Nephron (organoid): ENCODE measurements around the gene BMERB1.

ENCODE experiments used
- H3K27ac Mint-ChIP-seq, 3 experiments: 2 replicates each; pipeline ENCODE4 v1.8.0; 2020; ENCODE audit warnings: mixed read lengths in 3 of 3, mild to moderate bottlenecking in 2 of 3, moderate library complexity in 1 of 3
- H3K27me3 Mint-ChIP-seq: 2 replicates; pipeline ENCODE4 v1.8.0; 2021; ENCODE audit warnings: low read depth, mild to moderate bottlenecking, moderate library complexity, mixed read lengths
- H3K36me3 Mint-ChIP-seq: 2 replicates; pipeline ENCODE4 v1.8.0; 2020; ENCODE audit warnings: low read depth, mixed read lengths
- H3K4me1 Mint-ChIP-seq: 2 replicates; pipeline ENCODE4 v1.8.0; 2020; ENCODE audit warnings: mixed read lengths
- H3K4me3 Mint-ChIP-seq, 3 experiments: 2 replicates each; pipeline ENCODE4 v1.8.0; 2020; ENCODE audit warnings: mild to moderate bottlenecking in 3 of 3, mixed read lengths in 3 of 3, moderate library complexity in 2 of 3
- H3K9me3 Mint-ChIP-seq: 2 replicates; pipeline ENCODE4 v1.8.0; 2020; ENCODE audit warnings: mixed read lengths
- CTCF ChIP-seq, 3 experiments: fragments of 200-600 bp; sonication (generic); IDR thresholded peaks; one replicate each; pipeline ENCODE4 v1.5.0; 2021; ENCODE audit warnings: antibody characterized with exemption in 3 of 3; ENCODE audit not compliant: unreplicated experiment in 3 of 3

The BMERB1 gene

DNA sequence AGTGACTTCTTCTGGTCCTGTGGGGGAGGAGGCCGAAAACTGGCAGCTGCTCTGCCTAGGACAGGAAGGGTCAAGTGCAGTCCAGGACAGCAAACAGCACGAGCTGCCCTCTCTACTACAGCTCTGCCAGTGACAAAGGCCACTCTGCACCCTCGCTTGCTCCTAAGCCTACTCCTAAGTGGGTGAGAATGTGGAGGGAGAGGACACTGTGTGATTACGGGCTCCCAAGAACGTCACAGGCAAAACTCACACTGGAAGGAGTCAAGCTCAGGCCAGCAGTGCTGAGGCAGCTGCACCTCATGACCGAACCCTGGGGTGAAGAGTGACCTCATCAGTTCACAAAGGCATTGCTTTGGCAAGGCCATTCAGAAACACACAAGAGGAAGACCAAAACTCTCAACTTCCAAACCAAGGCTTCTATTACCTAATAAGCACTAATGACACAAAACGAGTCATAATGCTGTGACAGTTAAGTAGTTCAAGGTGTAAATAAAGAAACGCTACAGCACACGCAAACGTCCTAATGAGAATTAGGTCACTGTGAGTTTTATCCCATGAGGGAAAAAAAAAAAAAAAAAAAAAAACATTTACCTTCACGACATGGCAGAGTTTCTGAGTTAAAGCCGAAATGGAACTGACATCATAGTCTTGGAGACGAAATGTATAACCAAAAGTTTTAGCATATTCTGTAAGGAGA, 173.5 kb downstream of the BMERB1 start:
- no peak overlapping the region for H3K4me3 Mint-ChIP-seq
- peaks cover 83% of the 10 kb centered on the region for H3K36me3 Mint-ChIP-seq
- H3K27me3 Mint-ChIP-seq, result no peaks in the 10 kb centered on the region
- no peaks in the 10 kb centered on the region for H3K9me3 Mint-ChIP-seq
- H3K4me1 Mint-ChIP-seq, result no peaks in the 10 kb centered on the region
- H3K27ac Mint-ChIP-seq, result no peak overlapping the region
- no peak for TF ChIP-seq CTCF (IDR thresholded peaks at IDR 0.05; ENCODE audit: unreplicated experiment in 3 of 3)

- no peaks in the 10 kb centered on the region for H3K9me3 Mint-ChIP-seq
These were observed 174.3 kb downstream of the BMERB1 start for GRCh38 chr16:15608398-15609285.

DNA sequence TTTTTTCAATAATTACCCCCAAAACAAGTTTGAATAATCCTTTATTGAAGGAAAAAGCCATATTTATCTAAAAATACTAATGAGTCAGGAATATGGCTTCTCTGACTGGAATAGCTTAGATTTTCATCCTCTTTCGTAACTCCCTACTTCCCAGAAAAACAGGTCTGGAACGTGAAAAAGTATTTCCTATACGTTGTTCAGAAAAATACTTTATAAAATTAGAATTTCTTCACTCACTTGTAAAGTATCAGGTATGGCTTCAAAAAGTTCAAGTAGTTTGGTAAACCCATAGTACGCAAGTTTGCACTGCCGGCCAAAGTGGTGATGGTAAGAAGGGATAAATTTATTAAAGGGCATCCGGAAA, 174.9 kb downstream of the BMERB1 start:
- TF ChIP-seq CTCF (IDR thresholded peaks at IDR 0.05; ENCODE audit: unreplicated experiment in 3 of 3), result no peak

More at GRCh38 chr16:15608398-15609285, 174.3 kb downstream of the BMERB1 start:
- no peaks in the 10 kb centered on the region for H3K4me1 Mint-ChIP-seq
- H3K36me3 Mint-ChIP-seq, result peaks cover 82% of the 10 kb centered on the region
- H3K27ac Mint-ChIP-seq, result no peak overlapping the region
- H3K27me3 Mint-ChIP-seq, result no peaks in the 10 kb centered on the region
- TF ChIP-seq CTCF (IDR thresholded peaks at IDR 0.05; ENCODE audit: unreplicated experiment in 3 of 3), result no peak
- H3K4me3 Mint-ChIP-seq, result no peak overlapping the region

DNA sequence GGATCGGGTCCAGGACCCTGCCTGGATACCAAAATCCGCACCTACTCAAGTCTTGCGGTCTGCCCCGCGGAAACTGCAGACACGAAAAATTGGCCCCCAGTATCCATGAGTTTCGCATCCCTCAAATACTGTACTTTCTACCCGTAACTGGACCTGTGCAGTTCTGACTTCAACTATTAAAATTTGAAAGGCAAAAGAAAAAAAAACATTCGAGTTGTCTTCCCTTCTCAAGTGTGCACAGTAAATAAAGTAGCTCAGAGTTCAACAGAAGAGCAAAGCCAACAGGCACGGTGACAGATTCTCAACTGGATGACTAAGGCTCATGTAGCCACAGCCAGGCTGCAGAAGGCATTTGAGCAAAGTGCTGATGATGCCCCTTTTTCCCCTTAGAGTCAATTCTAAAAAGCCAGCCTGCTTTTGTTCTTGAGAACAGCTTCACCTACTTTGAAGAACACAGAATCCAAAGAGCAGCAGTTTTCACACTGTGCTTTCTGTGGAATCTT, 176.0 kb downstream of the BMERB1 start:
- Mint-ChIP-seq H3K9me3 (no peaks in the 10 kb centered on the region), H3K27ac (no peak overlapping the region), H3K4me3 (no peak overlapping the region), H3K4me1 (no peaks in the 10 kb centered on the region), H3K27me3 (no peaks in the 10 kb centered on the region), H3K36me3 (peaks cover 78% of the 10 kb centered on the region)
- no peak for TF ChIP-seq CTCF (IDR thresholded peaks at IDR 0.05; ENCODE audit: unreplicated experiment in 3 of 3)

More for the DNA sequence above, 174.9 kb downstream of the BMERB1 start:
- H3K36me3 Mint-ChIP-seq, result peaks cover 81% of the 10 kb centered on the region
- H3K27me3 Mint-ChIP-seq, result no peaks in the 10 kb centered on the region
- H3K4me1 Mint-ChIP-seq, result no peaks in the 10 kb centered on the region
- no peak overlapping the region for H3K4me3 Mint-ChIP-seq
- H3K27ac Mint-ChIP-seq, result no peak overlapping the region
- H3K9me3 Mint-ChIP-seq, result no peaks in the 10 kb centered on the region

DNA sequence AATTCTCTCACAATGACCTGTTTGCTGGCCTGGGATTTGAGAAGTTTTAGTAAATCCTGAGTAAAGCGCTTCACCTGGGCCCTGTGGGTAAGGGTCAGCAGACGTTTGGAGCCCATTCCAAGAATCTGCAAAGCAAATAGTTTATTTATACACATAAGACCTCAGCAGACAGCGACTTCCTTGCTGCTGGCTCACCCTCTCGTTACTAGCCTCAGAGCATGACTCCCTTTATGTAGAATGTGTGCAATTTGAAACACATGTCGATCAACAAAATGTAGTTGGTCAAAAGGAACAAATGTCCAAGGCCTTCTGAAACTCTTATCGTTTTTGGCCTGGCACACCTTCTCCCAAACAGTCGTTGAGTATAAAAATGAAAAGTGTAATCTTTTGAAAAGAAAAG, 177.2 kb downstream of the BMERB1 start:
- no peak for TF ChIP-seq CTCF (IDR thresholded peaks at IDR 0.05; ENCODE audit: unreplicated experiment in 3 of 3)
- Mint-ChIP-seq H3K27me3 (no peaks in the 10 kb centered on the region), H3K36me3 (peaks cover 77% of the 10 kb centered on the region), H3K27ac (peak overlapping the region in 1 of 3 experiments; percentile 5), H3K9me3 (no peaks in the 10 kb centered on the region), H3K4me1 (no peaks in the 10 kb centered on the region), H3K4me3 (no peak overlapping the region)
